GM19193 (cell line): ENCODE results near the gene GRIN3B.

ENCODE experiments used
- POLR2A ChIP-seq: IDR thresholded peaks from 4 replicates; pipeline ENCODE4 v1.6.1; 2011; ENCODE audit not compliant: insufficient read depth, insufficient read length; ENCODE audit errors: extremely low read depth

GRIN3B gene

GRCh38 chr19:1058112-1058511 lies 57.9 kb downstream of the GRIN3B start:
- TF ChIP-seq POLR2A, result no peak
